RWPE1 (cell line): ENCODE measurements around the gene ZNF223.

Experiments
- CTCF ChIA-PET: fragments of 350-600 bp; sonication (Branson Sonifier 250); formaldehyde crosslinking; extraction: SDS; loops from one replicate; lab custom pipeline; 2021; lab: Yijun Ruan, JAX
- POLR2A ChIA-PET: fragments of 400-600 bp; formaldehyde crosslinking; extraction: SDS; loops from one replicate; lab custom pipeline; 2020; ENCODE audit warnings: antibody characterized with exemption; ENCODE audit not compliant: low non-redundant PET; lab: Yijun Ruan, JAX
- DNase-seq: peaks from one replicate; pipeline ENCODE4 v3.0.0; 2012; ENCODE audit warnings: low spot score
- H3K27ac ChIP-seq: fragments of 450-650 bp; 2 replicates; pipeline ENCODE4 v1.5.1; 2017
- TF ChIP-seq, protein P1 (sequence below): fragments of 450-650 bp; conservative IDR thresholded peaks from 2 replicates; pipeline ENCODE4 v1.5.1; 2017; ENCODE audit warnings: low read depth, mild to moderate bottlenecking

The ZNF223 gene

DNA sequence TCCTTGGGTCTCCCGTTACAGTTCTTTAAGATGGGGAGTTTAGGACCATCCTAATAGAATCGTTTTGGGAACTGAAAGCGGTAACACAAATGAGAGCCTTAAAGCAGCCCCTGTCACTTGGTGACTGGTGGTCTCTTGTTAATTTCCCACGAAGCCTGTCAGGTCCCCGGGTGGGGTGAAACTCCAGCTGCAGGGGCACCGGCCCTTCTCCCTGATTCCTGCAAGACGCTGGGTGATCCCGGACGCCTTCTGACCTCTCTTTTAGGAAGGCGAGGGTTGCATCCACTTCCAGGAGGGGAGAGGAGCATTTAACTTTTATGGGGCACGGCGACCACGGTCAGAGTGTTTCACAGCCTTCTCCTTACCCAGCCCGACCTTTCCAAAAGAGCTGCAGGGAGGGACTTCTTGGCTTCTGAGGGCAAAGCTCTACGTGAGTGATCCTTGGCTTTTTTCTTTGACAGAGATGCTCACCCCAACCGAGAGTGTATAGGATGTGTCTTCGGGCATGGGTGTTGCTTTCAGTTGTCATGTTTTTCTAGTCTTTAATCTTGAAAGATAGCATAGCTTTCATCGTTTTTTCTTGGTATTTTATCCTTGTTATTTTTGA is 62.1 kb downstream of the ZNF223 start:
- POLR2A ChIA-PET: no interaction called here
- DNase-seq: peak; percentile 11
- peak overlapping the region; percentile 78 for H3K27ac ChIP-seq
- CTCF ChIA-PET: no interaction called here
- TF ChIP-seq, protein P1, sequence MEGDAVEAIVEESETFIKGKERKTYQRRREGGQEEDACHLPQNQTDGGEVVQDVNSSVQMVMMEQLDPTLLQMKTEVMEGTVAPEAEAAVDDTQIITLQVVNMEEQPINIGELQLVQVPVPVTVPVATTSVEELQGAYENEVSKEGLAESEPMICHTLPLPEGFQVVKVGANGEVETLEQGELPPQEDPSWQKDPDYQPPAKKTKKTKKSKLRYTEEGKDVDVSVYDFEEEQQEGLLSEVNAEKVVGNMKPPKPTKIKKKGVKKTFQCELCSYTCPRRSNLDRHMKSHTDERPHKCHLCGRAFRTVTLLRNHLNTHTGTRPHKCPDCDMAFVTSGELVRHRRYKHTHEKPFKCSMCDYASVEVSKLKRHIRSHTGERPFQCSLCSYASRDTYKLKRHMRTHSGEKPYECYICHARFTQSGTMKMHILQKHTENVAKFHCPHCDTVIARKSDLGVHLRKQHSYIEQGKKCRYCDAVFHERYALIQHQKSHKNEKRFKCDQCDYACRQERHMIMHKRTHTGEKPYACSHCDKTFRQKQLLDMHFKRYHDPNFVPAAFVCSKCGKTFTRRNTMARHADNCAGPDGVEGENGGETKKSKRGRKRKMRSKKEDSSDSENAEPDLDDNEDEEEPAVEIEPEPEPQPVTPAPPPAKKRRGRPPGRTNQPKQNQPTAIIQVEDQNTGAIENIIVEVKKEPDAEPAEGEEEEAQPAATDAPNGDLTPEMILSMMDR: no peak
